IPS-20b (cell line): ENCODE measurements around the gene PTCH2.
"Not testable (repeated sequence)": the region's sequence is repeated elsewhere in the genome, so short reads cannot be mapped to it uniquely, and the experiment has no call there.

Source experiments
- H3K27ac ChIP-seq: one replicate; pipeline ENCODE4 v1.5.1; 2013; ENCODE audit warnings: low read length
- H3K27me3 ChIP-seq: 2 replicates; pipeline ENCODE4 v1.6.1; 2013; ENCODE audit warnings: mild to moderate bottlenecking, low read length, inconsistent platforms; ENCODE audit not compliant: insufficient read depth
- H3K36me3 ChIP-seq: 2 replicates; pipeline ENCODE4 v1.6.1; 2013; ENCODE audit warnings: low read depth, mild to moderate bottlenecking, inconsistent platforms, low read length, moderate library complexity; ENCODE audit not compliant: insufficient read depth
- H3K4me1 ChIP-seq: 2 replicates; pipeline ENCODE4 v1.6.1; 2013; ENCODE audit warnings: mild to moderate bottlenecking, control low read depth, inconsistent platforms, low read length, moderate library complexity; ENCODE audit not compliant: insufficient read depth
- H3K4me3 ChIP-seq: 2 replicates; pipeline ENCODE4 v1.5.1; 2013; ENCODE audit warnings: mild to moderate bottlenecking, low read length, inconsistent platforms
- H3K9ac ChIP-seq: 2 replicates; pipeline ENCODE4 v1.6.1; 2013; ENCODE audit warnings: low read depth, mild to moderate bottlenecking, inconsistent platforms, low read length, moderate library complexity
- H3K9me3 ChIP-seq: 2 replicates; pipeline ENCODE4 v1.6.1; 2013; ENCODE audit warnings: mild to moderate bottlenecking, low read depth, low read length, inconsistent platforms; ENCODE audit not compliant: insufficient read depth

PTCH2 gene

DNA sequence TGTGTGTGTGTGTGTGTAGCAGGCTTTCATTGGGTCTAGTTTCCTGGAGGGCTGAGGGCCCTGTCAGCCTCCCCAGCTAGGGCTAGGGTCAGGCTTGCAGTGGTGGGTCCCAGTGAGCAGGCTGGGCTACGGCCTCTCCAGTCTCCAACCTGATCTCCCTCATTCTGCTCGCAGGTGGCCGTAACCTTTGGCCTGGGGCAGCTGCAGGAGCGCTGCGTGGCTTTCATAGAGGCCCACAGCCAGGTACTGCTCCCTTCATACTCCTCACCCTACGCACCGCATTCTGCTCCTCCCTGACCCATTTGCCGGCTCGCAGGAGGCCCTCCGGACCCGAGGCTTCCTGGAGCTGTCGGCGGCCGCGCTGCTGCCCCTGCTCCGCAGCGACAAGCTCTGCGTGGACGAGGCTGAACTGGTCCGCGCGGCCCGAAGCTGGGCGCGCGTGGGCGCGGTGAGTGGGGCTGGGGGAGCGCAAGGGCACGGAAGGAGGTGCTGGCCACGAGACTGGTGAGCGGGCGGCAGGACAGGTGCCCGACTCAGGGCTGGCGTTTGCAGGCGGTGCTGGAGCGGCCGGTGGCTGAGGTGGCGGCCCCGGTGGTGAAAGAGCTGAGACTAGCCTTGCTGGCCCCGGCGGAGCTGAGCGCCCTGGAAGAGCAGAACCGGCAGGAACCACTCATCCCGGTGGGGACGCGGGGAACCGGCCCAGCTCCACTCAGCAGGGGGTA is 30.1 kb downstream of the PTCH2 start:
- no peak overlapping the region for H3K9ac ChIP-seq
- H3K27ac ChIP-seq: no peak overlapping the region
- H3K4me1 ChIP-seq: peaks cover 15% of the 10 kb centered on the region; the same call in 1 of the 2 replicates

DNA sequence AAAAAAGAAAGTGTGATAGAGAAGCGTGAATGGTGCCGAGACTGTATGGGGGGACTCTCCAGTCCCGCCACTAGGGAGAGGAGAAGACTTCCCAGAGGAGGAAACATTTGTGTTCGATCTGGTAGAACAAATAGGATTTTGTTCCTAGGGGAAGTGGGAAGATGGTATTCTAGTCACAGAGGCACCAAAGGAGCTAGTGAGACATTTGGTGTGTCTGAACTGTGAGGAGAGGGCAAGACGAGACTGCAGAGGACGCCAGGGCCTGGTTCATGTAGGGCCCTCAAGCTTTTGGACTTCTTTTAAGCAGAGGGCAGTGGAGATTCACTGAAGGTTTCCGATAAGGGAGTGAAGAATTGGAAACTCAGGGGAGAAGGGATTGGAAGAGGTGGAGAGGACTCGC is 31.8 kb downstream of the PTCH2 start:
- no peak overlapping the region for H3K9ac ChIP-seq
- H3K27me3 ChIP-seq: no peaks in the 10 kb centered on the region
- H3K27ac ChIP-seq: no peak overlapping the region
- H3K9me3 ChIP-seq: no peaks in the 10 kb centered on the region
- peaks cover 29% of the 10 kb centered on the region; the same call in 1 of the 2 replicates for H3K4me1 ChIP-seq
- no peaks in the 10 kb centered on the region for H3K36me3 ChIP-seq
- H3K4me3 ChIP-seq: no peak overlapping the region

More for the DNA sequence above, 30.1 kb downstream of the PTCH2 start:
- Histone ChIP-seq H3K36me3 (no peaks in the 10 kb centered on the region), H3K4me3 (peak overlapping the region; percentile 35; the same call in 1 of the 2 replicates), H3K9me3 (no peaks in the 10 kb centered on the region), H3K27me3 (no peaks in the 10 kb centered on the region)

DNA sequence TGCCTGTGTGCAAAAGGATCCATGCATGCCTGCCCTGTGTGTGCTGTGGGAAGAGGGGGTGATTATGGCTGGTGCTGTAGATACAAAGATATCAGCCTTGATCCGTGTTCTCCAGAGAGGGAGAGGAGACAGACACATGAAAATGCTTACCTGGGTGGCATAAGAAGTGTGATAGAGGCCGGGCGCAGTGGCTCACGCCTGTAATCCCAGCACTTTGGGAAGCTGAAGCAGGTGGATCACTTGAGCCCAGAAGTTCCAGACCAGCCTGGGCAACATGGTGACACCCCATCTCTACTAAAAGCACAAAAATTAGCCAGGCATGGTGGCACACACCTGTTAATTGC is 32.3 kb downstream of the PTCH2 start:
- H3K27me3 ChIP-seq, H3K9me3 ChIP-seq, H3K9ac ChIP-seq, H3K4me3 ChIP-seq, H3K27ac ChIP-seq, H3K36me3 ChIP-seq: not testable (repeated sequence)
- peaks cover 29% of the 10 kb centered on the region; the same call in 1 of the 2 replicates for H3K4me1 ChIP-seq

DNA sequence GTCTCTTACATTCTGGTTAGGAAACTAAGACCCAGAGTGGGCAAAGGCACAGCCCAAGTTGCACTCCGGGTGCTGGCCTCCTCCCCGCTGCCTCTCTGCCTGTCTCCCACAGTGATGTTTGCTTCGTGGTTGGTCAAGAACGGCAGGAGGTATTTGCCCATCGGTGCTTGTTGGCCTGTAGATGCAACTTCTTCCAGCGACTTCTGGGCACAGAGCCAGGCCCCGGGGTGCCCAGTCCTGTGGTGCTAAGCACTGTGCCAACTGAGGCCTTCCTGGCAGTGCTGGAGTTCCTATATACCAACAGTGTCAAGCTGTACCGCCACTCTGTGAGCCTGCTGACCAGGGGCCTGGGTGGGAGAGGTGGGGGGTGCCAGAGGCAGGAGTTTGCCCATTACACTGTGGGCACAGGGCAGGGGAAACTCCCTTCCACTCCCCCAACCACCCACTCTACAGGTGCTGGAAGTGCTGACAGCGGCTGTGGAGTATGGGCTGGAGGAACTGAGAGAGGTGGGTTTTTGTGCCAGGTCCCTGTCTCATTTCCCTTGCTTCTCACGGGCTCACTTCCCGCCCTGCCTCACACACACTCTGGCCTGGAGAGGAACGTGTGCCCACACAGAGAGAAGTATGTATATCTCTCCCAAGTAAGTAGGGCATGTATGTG is 32.8 kb downstream of the PTCH2 start:
- H3K9ac ChIP-seq: no peak overlapping the region; the same call in 1 of the 2 replicates
- H3K9me3 ChIP-seq: no peaks in the 10 kb centered on the region
- peaks cover 8% of the 10 kb centered on the region for H3K36me3 ChIP-seq
- no peak overlapping the region for H3K27ac ChIP-seq
- H3K27me3 ChIP-seq: no peaks in the 10 kb centered on the region
- H3K4me3 ChIP-seq: no peak overlapping the region
- H3K4me1 ChIP-seq: peaks cover 29% of the 10 kb centered on the region; the same call in 1 of the 2 replicates

DNA sequence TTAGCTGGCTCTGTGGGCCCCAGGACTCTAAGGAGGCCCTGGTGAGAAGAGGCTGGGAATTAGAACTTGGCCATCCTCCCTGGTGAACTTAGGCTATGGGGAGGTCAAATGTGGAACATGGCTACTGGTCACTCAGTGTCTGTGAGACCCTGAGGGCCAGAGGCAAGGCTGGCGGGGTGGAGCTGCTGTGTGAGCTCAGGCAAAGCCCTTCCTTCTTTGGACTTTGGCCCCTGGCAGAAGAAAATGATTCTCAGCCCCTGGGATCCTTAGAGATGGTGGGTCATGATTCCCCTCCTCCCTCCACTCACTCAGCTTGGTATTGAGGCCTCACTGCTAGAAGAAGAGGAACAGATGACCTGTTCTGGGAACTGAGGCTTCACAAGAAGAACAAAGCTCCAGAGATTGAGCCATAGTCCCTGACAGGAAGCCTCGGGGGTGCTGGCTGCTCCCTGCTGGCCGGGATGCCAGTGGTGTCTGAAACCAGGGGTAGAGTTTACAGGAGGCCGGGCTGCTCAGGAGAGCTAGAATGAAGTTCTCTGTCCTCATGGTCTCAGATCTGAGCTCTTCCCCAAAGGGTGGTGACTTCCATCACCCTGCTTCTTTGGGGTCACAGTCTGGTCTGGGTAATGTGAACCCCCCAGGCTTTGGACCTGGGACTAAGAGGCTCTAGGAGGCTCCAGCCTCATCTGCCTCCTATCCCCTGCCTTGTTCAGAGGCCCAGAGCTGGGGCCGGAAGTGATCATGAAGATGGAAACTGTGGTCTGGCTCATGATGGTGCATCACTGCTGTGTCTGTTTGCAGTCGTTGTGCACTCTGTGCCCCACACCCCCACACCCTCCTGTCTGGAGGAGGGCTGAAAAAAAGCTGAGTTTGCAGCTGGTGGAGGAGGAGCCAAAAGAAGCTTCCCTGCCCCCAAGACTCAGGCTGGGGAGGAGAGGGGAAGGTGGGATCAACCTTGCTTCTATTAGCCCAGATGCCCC is 33.8 kb downstream of the PTCH2 start:
- peak overlapping the region; percentile 67; the same call in 1 of the 2 replicates for H3K9ac ChIP-seq
- peaks cover 29% of the 10 kb centered on the region; the same call in 1 of the 2 replicates for H3K4me1 ChIP-seq
- H3K27me3 ChIP-seq: no peaks in the 10 kb centered on the region
- peaks cover 15% of the 10 kb centered on the region for H3K36me3 ChIP-seq
- no peak overlapping the region for H3K27ac ChIP-seq
- H3K4me3 ChIP-seq: peak overlapping the region; percentile 13
- H3K9me3 ChIP-seq: no peaks in the 10 kb centered on the region

DNA sequence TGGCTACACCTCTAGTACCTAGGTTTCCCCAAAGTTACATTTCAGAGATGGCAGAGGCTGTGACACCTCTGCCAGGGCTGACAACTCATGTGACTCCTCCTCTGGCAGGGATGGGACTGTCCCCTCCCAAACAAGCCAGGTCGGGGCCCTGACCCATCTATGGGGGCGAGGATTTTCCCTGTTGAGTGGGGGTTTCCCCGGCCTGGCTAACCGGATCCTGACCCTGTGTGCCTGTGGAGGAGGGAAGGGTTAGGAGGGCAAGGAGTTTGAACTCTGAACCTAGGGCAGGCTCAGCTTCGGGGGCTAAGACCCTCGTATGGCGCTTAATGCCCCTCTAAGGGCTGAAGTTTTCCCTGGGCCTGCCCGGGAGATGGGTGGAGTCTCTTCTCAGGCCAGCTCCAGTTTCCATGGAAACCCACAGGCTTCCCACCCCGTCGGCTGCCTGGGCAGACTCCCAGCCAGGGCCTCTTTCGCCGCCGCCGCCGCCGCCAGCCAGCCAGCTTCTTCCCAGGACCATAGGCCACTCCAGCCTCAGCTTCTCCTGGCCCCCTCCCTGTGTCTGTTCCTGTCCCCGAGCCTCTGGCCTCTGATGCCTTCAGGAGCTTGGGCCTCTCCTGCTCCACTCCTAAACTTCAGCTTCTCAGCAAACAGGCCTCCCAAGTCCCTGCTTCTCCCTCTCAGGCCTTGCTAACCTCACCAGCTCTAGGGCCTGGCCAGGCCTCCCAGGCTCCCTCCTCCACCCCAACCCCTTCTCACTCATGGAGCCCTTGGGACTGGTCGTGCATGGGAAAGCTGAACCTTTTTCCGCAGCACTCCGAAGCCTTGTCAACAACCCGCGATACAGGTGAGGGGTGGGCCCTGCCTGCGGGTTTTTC is 34.8 kb downstream of the PTCH2 start, which contains the start of gene BTBD19:
Gene BTBD19 (plus strand): TSS at position 461 of the 875 bp plus-strand sequence. CDS start 298 bp downstream, at position 759.
- H3K27me3 ChIP-seq: no peaks in the 10 kb centered on the region
- peaks cover 24% of the 10 kb centered on the region for H3K36me3 ChIP-seq
- peak within 1 kb of the TSS; percentile 85 for H3K27ac ChIP-seq
- peak within 1 kb of the TSS; percentile 52 for H3K4me3 ChIP-seq
- H3K9me3 ChIP-seq: no peaks in the 10 kb centered on the region
- peaks cover 29% of the 10 kb centered on the region; the same call in 1 of the 2 replicates for H3K4me1 ChIP-seq
- H3K9ac ChIP-seq: peak within 1 kb of the TSS; percentile 81

DNA sequence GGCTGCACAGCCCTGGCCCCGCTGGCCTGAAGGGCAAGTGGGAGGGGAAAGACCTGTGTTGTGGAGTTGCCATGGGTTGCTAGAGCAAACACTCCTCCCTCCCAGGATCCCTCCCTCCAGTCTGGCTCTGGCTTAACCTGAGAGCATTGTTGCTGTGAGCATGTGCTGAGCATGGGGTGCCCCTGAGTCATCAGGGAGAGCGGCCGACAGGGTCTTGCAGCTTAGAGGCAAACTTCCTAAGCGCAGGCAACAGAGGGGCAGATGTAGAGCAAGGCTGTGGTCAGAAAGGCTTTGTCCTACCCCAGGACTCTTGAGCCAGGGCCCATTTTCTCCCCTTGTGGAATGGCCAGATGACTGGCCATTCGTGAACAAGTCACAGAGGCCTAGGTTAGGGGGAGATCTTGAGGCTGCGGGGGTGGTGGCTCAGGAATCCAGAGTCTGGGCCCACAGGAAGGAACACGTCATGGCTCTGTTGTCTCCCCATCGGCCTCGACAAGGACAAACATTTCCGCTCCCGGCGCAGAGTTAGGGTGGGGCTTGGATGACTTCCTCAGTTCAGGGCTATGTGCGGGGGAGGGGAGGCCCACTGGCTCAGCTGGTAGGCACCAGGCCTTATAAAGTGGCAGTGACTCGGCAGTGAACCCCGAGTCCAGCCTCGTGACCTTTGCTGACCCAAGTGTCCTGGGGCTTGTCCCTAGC is 35.5 kb downstream of the PTCH2 start:
- H3K36me3 ChIP-seq: peaks cover 29% of the 10 kb centered on the region
- H3K9me3 ChIP-seq: no peaks in the 10 kb centered on the region
- no peaks in the 10 kb centered on the region for H3K27me3 ChIP-seq
- peak overlapping the region; percentile 37; the same call in 1 of the 2 replicates for H3K4me3 ChIP-seq
- peak overlapping the region; percentile 85 for H3K27ac ChIP-seq
- peaks cover 29% of the 10 kb centered on the region; the same call in 1 of the 2 replicates for H3K4me1 ChIP-seq
- peak overlapping the region; percentile 81 for H3K9ac ChIP-seq

DNA sequence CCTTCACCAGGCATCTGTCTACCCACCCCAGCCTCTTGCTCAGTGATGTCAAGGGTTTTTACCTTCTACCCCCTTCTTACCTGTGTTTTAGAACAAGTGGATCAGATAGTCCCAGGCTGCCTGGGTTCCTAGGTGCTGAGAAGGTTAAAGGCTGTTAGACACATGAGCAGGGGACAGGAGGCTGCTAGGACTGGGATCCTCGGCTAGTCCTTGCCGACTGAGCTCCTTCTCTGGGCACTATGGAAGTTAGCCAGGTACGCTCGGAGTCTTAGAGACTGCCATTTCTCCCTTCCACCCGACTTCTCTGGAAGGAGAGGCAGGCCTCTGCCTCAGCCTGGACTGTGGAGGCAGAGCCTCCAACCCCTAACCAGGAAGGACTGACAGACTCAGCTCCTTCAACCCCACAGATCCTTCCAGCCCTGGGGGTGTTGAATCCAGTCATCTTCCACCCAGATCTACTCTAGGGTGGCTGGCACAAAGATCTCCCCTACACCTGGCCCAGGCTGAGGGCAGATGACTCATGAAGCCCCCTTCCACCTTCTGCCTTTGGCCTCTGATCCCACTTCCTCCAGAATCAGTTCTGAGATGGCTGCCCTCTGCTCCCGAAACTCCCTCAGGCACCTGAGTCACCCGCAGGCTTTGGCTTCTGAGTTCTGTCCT is 36.2 kb downstream of the PTCH2 start, which contains the start of gene DYNLT4:
Gene DYNLT4 (minus strand): TSS at position 648 of the 660 bp plus-strand sequence. CDS start 683 bp downstream, outside the sequence.
- Histone ChIP-seq H3K4me3 (peak within 1 kb of the TSS; percentile 37; the same call in 1 of the 2 replicates), H3K9ac (peak within 1 kb of the TSS; percentile 81), H3K4me1 (peaks cover 31% of the 10 kb centered on the region)

DNA sequence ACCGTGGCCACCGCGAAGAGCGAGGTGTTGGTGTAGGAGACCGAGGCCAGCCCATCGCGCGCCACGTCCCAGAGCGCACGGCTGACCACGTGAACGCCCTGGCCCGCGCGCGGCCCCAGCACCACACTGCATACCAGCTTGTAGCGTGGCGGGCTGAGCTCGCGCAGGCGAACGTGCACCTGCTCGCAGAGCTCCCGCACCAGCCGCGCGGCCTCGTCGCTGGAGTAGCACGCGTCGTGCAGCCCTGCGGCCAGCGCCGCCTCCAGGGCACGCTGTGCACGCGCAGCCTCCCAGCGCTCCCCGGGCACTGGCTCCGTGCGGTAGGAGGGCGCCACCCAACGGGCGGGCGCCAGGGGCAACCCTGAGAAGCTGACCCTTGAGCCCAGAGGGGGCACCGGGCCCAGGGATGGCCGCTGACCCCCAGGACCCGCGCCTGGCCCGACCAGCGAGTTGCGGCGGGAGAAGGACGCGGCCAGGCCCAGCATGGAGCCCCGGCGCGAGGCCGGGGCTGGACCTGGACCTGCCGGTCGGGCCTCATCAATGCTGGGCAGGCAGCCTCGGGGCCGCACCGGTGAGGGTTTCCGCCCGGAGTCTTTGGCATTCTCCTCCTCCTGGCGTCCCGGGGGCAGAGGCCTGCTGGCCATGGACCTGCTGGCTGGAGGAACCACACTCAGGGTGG is 36.9 kb downstream of the PTCH2 start:
- Histone ChIP-seq H3K27ac (peak overlapping the region; percentile 85), H3K9ac (peak overlapping the region; percentile 81; the same call in 1 of the 2 replicates), H3K4me1 (peaks cover 31% of the 10 kb centered on the region), H3K9me3 (no peaks in the 10 kb centered on the region), H3K36me3 (peaks cover 29% of the 10 kb centered on the region), H3K4me3 (no peak overlapping the region), H3K27me3 (no peaks in the 10 kb centered on the region; the same call in 1 of the 2 replicates)

More for the DNA sequence above, 36.2 kb downstream of the PTCH2 start, which contains the start of gene DYNLT4:
- Histone ChIP-seq H3K9me3 (no peaks in the 10 kb centered on the region), H3K27me3 (no peaks in the 10 kb centered on the region), H3K36me3 (peaks cover 29% of the 10 kb centered on the region), H3K27ac (peak within 1 kb of the TSS; percentile 85)
